ENCODE results near the gene PGA5.

Gene PGA5

DNA sequence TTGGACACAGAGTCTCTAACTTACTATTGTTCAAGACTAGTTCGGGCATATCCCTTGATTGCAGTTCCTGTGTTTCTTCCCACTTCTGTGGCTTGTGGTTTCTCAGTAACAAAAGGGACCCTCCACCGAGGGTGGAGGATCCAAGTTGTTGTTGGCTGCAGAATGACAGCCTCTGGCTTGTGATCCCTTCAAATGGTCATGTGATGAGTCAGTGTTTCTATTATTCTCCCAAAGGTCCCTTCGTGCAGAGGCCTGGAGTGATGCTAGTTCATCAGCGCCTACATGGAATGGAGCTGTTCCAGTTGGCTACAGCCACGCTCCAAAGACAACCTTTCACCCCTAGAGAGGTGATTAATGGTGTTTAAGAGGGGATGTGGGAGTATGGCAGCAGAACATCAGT lies 56.8 kb downstream of the PGA5 start:
- no peak for DNase-seq

DNA sequence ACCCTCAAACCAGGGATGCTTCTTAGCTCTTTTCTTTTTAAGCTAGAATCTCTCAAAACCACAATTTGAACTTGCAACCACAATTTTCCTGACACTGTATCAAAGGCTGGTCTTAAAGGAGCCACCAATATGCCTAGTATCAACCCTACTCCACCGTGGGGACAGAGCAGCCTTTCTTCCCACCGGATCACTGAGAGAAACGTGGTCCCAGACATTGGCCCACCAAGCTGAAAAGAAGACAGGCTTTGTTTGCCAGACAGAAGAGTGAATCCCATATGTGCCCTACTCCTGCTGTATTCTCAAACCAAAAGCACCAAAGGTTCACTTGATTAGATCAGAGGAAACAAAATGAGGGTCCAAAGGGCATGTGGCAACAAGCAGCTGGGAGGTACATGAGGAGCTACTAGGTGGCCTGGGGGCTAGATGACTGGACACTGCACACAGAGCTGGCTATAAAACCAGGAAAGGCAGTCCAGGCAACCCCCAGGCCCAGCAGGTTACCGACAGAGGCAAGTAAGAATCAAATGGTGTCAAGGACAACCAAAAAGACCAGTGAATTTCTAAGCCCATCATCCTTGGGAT lies 57.8 kb downstream of the PGA5 start:
- no peak for DNase-seq

Measured in NCI-H1436 treated with DMSO at 0.1 percent for 48 hours (cell line).